T-helper 2 cell treated with Interferon-gamma antibody and Interleukin-4, amounts not matched to agents 5 μg/mL and 100 μg/mL, for 36 hours (primary cell): Measurements from ENCODE around the gene AGAP1.

Source experiments
- DNase-seq: peaks from one replicate; pipeline ENCODE4 v3.0.0; 2021; ENCODE audit warnings: low spot score
- H3K27ac Mint-ChIP-seq: one replicate; pipeline ENCODE4 v1.8.0; 2021; ENCODE audit warnings: mild to moderate bottlenecking, mixed read lengths
- H3K27me3 Mint-ChIP-seq: one replicate; pipeline ENCODE4 v1.8.0; 2021; ENCODE audit warnings: low read depth, mixed read lengths
- H3K36me3 Mint-ChIP-seq: one replicate; pipeline ENCODE4 v1.8.0; 2021; ENCODE audit warnings: low read depth, mixed read lengths
- H3K4me1 Mint-ChIP-seq: one replicate; pipeline ENCODE4 v1.8.0; 2021; ENCODE audit warnings: low read depth, mixed read lengths
- H3K4me3 Mint-ChIP-seq: one replicate; pipeline ENCODE4 v1.8.0; 2022; ENCODE audit warnings: mild to moderate bottlenecking, moderate library complexity, mixed read lengths
- H3K9me3 Mint-ChIP-seq: one replicate; pipeline ENCODE4 v1.8.0; 2021; ENCODE audit warnings: mixed read lengths

AGAP1 gene

GRCh38 chr2:235537186-235537585 lies 43.3 kb downstream of the AGAP1 start:
- H3K36me3 Mint-ChIP-seq: no peaks in the 10 kb centered on the region
- H3K4me1 Mint-ChIP-seq: no peaks in the 10 kb centered on the region
- no peaks in the 10 kb centered on the region for H3K27me3 Mint-ChIP-seq
- H3K4me3 Mint-ChIP-seq: no peak overlapping the region
- DNase-seq: no peak
- H3K9me3 Mint-ChIP-seq: no peaks in the 10 kb centered on the region
- no peak overlapping the region for H3K27ac Mint-ChIP-seq

GRCh38 chr2:235537587-235537986 lies 43.7 kb downstream of the AGAP1 start:
- Mint-ChIP-seq H3K4me3 (no peak overlapping the region), H3K27ac (no peak overlapping the region), H3K36me3 (no peaks in the 10 kb centered on the region), H3K9me3 (no peaks in the 10 kb centered on the region), H3K4me1 (no peaks in the 10 kb centered on the region), H3K27me3 (no peaks in the 10 kb centered on the region)
- no peak for DNase-seq

- Mint-ChIP-seq H3K9me3 (no peaks in the 10 kb centered on the region), H3K4me1 (no peaks in the 10 kb centered on the region), H3K27me3 (no peaks in the 10 kb centered on the region), H3K36me3 (no peaks in the 10 kb centered on the region), H3K27ac (no peak overlapping the region), H3K4me3 (no peak overlapping the region)
- no peak for DNase-seq
Measured at GRCh38 chr2:235538144-235538639, 44.3 kb downstream of the AGAP1 start.

GRCh38 chr2:235538981-235539380 lies 45.1 kb downstream of the AGAP1 start:
- Mint-ChIP-seq H3K36me3 (no peaks in the 10 kb centered on the region), H3K4me3 (no peak overlapping the region), H3K9me3 (no peaks in the 10 kb centered on the region), H3K27me3 (no peaks in the 10 kb centered on the region), H3K4me1 (no peaks in the 10 kb centered on the region), H3K27ac (no peak overlapping the region)
- no peak for DNase-seq

GRCh38 chr2:235539773-235540172 lies 45.9 kb downstream of the AGAP1 start:
- Mint-ChIP-seq H3K9me3 (no peaks in the 10 kb centered on the region), H3K36me3 (no peaks in the 10 kb centered on the region), H3K4me3 (no peak overlapping the region), H3K27ac (no peak overlapping the region), H3K27me3 (no peaks in the 10 kb centered on the region), H3K4me1 (no peaks in the 10 kb centered on the region)
- no peak for DNase-seq

GRCh38 chr2:235541016-235541415 lies 47.2 kb downstream of the AGAP1 start:
- DNase-seq: no peak
- H3K27me3 Mint-ChIP-seq: no peaks in the 10 kb centered on the region
- H3K36me3 Mint-ChIP-seq: no peaks in the 10 kb centered on the region
- no peaks in the 10 kb centered on the region for H3K9me3 Mint-ChIP-seq
- H3K4me1 Mint-ChIP-seq: no peaks in the 10 kb centered on the region
- no peak overlapping the region for H3K27ac Mint-ChIP-seq
- no peak overlapping the region for H3K4me3 Mint-ChIP-seq

GRCh38 chr2:235541838-235542549 lies 48.2 kb downstream of the AGAP1 start:
- Mint-ChIP-seq H3K27me3 (no peaks in the 10 kb centered on the region), H3K36me3 (no peaks in the 10 kb centered on the region), H3K4me3 (no peak overlapping the region), H3K27ac (no peak overlapping the region), H3K9me3 (no peaks in the 10 kb centered on the region), H3K4me1 (no peaks in the 10 kb centered on the region)
- no peak for DNase-seq

GRCh38 chr2:235542733-235543127 lies 48.9 kb downstream of the AGAP1 start:
- H3K27me3 Mint-ChIP-seq: no peaks in the 10 kb centered on the region
- H3K27ac Mint-ChIP-seq: no peak overlapping the region
- no peaks in the 10 kb centered on the region for H3K9me3 Mint-ChIP-seq

GRCh38 chr2:235543128-235543750 lies 49.4 kb downstream of the AGAP1 start:
- H3K27ac Mint-ChIP-seq: no peak overlapping the region
- no peaks in the 10 kb centered on the region for H3K27me3 Mint-ChIP-seq
- no peaks in the 10 kb centered on the region for H3K4me1 Mint-ChIP-seq
- DNase-seq: no peak
- no peak overlapping the region for H3K4me3 Mint-ChIP-seq
- no peaks in the 10 kb centered on the region for H3K36me3 Mint-ChIP-seq
- H3K9me3 Mint-ChIP-seq: no peaks in the 10 kb centered on the region

More at GRCh38 chr2:235542733-235543127, 48.9 kb downstream of the AGAP1 start:
- DNase-seq: no peak
- H3K4me1 Mint-ChIP-seq: no peaks in the 10 kb centered on the region
- no peak overlapping the region for H3K4me3 Mint-ChIP-seq
- H3K36me3 Mint-ChIP-seq: no peaks in the 10 kb centered on the region

- no peaks in the 10 kb centered on the region for H3K36me3 Mint-ChIP-seq
- no peak overlapping the region for H3K4me3 Mint-ChIP-seq
- no peaks in the 10 kb centered on the region for H3K9me3 Mint-ChIP-seq
- no peak for DNase-seq
- H3K4me1 Mint-ChIP-seq: no peaks in the 10 kb centered on the region
- no peaks in the 10 kb centered on the region for H3K27me3 Mint-ChIP-seq
- H3K27ac Mint-ChIP-seq: no peak overlapping the region
Measured at GRCh38 chr2:235543851-235544688, 50.2 kb downstream of the AGAP1 start.

GRCh38 chr2:235544689-235544969 lies 50.8 kb downstream of the AGAP1 start:
- H3K36me3 Mint-ChIP-seq: no peaks in the 10 kb centered on the region
- H3K4me1 Mint-ChIP-seq: no peaks in the 10 kb centered on the region

GRCh38 chr2:235545339-235546150 lies 51.7 kb downstream of the AGAP1 start:
- Mint-ChIP-seq H3K27ac (no peak overlapping the region), H3K4me1 (no peaks in the 10 kb centered on the region), H3K9me3 (no peaks in the 10 kb centered on the region), H3K27me3 (no peaks in the 10 kb centered on the region), H3K36me3 (no peaks in the 10 kb centered on the region), H3K4me3 (no peak overlapping the region)
- no peak for DNase-seq

More at GRCh38 chr2:235544689-235544969, 50.8 kb downstream of the AGAP1 start:
- Mint-ChIP-seq H3K27me3 (no peaks in the 10 kb centered on the region), H3K9me3 (no peaks in the 10 kb centered on the region), H3K4me3 (no peak overlapping the region), H3K27ac (no peak overlapping the region)
- no peak for DNase-seq

- Mint-ChIP-seq H3K9me3 (no peaks in the 10 kb centered on the region), H3K36me3 (no peaks in the 10 kb centered on the region), H3K4me1 (no peaks in the 10 kb centered on the region), H3K27me3 (no peaks in the 10 kb centered on the region), H3K27ac (no peak overlapping the region), H3K4me3 (no peak overlapping the region)
- DNase-seq: no peak
Measured at GRCh38 chr2:235546151-235546435, 52.2 kb downstream of the AGAP1 start.

GRCh38 chr2:235546436-235546835 lies 52.6 kb downstream of the AGAP1 start:
- Mint-ChIP-seq H3K27ac (no peak overlapping the region), H3K4me3 (no peak overlapping the region), H3K27me3 (no peaks in the 10 kb centered on the region), H3K36me3 (no peaks in the 10 kb centered on the region), H3K9me3 (no peaks in the 10 kb centered on the region), H3K4me1 (no peaks in the 10 kb centered on the region)
- no peak for DNase-seq
